Endothelial cell (in vitro differentiated cells): ENCODE results near the gene ACOT4. TPM values are rescaled to one million over a fixed set of nuclear protein-coding genes. Genes with fewer than 3 reads are reported as not detected.

Source experiments
- DNase-seq: peaks from one replicate; pipeline ENCODE4 v3.0.0; 2021; ENCODE audit warnings: low spot score
- H3K27ac Mint-ChIP-seq: one replicate; pipeline ENCODE4 v1.8.0; 2021; ENCODE audit warnings: mixed read lengths, inconsistent platforms; ENCODE audit not compliant: unreplicated experiment
- H3K27me3 Mint-ChIP-seq: one replicate; pipeline ENCODE4 v1.8.0; 2021; ENCODE audit warnings: mild to moderate bottlenecking, moderate library complexity, mixed read lengths, inconsistent platforms; ENCODE audit not compliant: unreplicated experiment
- H3K36me3 Mint-ChIP-seq: one replicate; pipeline ENCODE4 v1.8.0; 2021; ENCODE audit warnings: mild to moderate bottlenecking, low read depth, mixed read lengths, inconsistent platforms; ENCODE audit not compliant: unreplicated experiment
- H3K4me1 Mint-ChIP-seq: one replicate; pipeline ENCODE4 v1.8.0; 2021; ENCODE audit warnings: mild to moderate bottlenecking, mixed read lengths, inconsistent platforms; ENCODE audit not compliant: unreplicated experiment
- H3K4me3 Mint-ChIP-seq: one replicate; pipeline ENCODE4 v1.8.0; 2021; ENCODE audit warnings: mild to moderate bottlenecking, mixed read lengths, inconsistent platforms; ENCODE audit not compliant: unreplicated experiment
- H3K9me3 Mint-ChIP-seq: one replicate; pipeline ENCODE4 v1.8.0; 2021; ENCODE audit warnings: mixed read lengths, inconsistent platforms; ENCODE audit not compliant: unreplicated experiment
- CTCF ChIP-seq: fragments of 200-600 bp; sonication (generic); IDR thresholded peaks from one replicate; pipeline ENCODE4 v1.5.0; 2021; ENCODE audit warnings: antibody characterized with exemption; ENCODE audit not compliant: unreplicated experiment
- total RNA-seq: library from RNA; stranded (reverse); fragmentation: NEBNext Ultra II Directional; extraction: Animal tissue kit (Norgen Biotek cat#: 25700); gene quantifications from one replicate; pipeline ENCODE4 v1.2.1, GENCODE V29; 2021; ENCODE audit not compliant: unreplicated experiment

ACOT4 gene
- total RNA-seq, 1 donor from 2014 or later: 0.44 TPM

DNA sequence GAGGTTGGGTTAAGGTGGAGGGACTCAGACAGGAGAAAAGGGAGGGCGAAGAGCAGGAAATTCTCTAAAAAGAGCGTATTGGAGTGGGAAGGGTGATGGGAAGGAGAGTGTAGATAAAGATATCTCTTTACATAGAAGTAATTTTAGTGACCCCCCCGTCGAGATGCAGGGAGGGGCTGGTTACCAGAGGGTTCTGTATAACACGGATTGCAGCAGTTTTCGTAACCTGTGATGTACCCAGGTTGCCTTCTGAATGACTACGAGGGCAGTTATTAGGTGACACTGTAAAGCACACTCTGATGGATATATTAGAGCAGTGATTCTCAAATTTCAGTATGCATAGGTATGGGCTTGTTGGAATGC lies 53.6 kb downstream of the ACOT4 start:
- H3K4me1 Mint-ChIP-seq: peaks cover 14% of the 10 kb centered on the region
- peaks cover 4% of the 10 kb centered on the region for H3K27me3 Mint-ChIP-seq
- H3K27ac Mint-ChIP-seq: peak overlapping the region; percentile 98
- no peaks in the 10 kb centered on the region for H3K9me3 Mint-ChIP-seq
- no peaks in the 10 kb centered on the region for H3K36me3 Mint-ChIP-seq
- no peak for TF ChIP-seq CTCF
- no peak for DNase-seq
- H3K4me3 Mint-ChIP-seq: peak overlapping the region; percentile 100

Other genes starting within 250 kb of the ACOT4 start
- gene NUMB, start 133.3 kb upstream of the ACOT4 start, total RNA-seq: 218 TPM
- 15.4 TPM for gene RIOX1, start 100.9 kb upstream of the ACOT4 start, total RNA-seq
- gene ACOT1, start 54.7 kb upstream of the ACOT4 start, total RNA-seq: 4.8 TPM
- gene HEATR4, start 32.9 kb upstream of the ACOT4 start, total RNA-seq: 0.41 TPM
- gene ACOT2, start 22.7 kb upstream of the ACOT4 start, total RNA-seq: 11.8 TPM
- not detected for gene ACOT6, start 20.6 kb downstream of the ACOT4 start, total RNA-seq
- gene DNAL1, start 53.1 kb downstream of the ACOT4 start, total RNA-seq: 13.1 TPM
- 32.7 TPM for gene PNMA1, start 122.5 kb downstream of the ACOT4 start, total RNA-seq